ENCODE results near the gene GDPGP1. TPM values are rescaled to one million over a fixed set of nuclear protein-coding genes. Genes with fewer than 3 reads are reported as not detected.

The GDPGP1 gene
- total RNA-seq, 1 experiment from 2014 or later: 7.8 TPM

GRCh38 chr15:90214553-90215196, 19.3 kb upstream of the GDPGP1 start:
- peaks cover 55% of the 10 kb centered on the region for H3K79me2 ChIP-seq (ENCODE audit: low read length)
- no peak for DNase-seq
- H3K4me1 ChIP-seq (ENCODE audit: low read length): peaks cover 57% of the 10 kb centered on the region
- no peak overlapping the region for H3K4me3 ChIP-seq (ENCODE audit: low read length)
- no peaks in the 10 kb centered on the region for H3K27me3 ChIP-seq (ENCODE audit: low read length)
- H4K20me1 ChIP-seq (ENCODE audit: insufficient read depth, low read depth, low read length): no peaks in the 10 kb centered on the region
- no peak overlapping the region for H3K4me2 ChIP-seq (ENCODE audit: low read depth, low read length, poor library complexity, severe bottlenecking)
- no peak overlapping the region for H3K9ac ChIP-seq (ENCODE audit: low read length)
- H3K36me3 ChIP-seq (ENCODE audit: insufficient read depth, low read length): peaks cover 6% of the 10 kb centered on the region; the same call in 1 of the 2 replicates
- H3K27ac ChIP-seq (ENCODE audit: low read length): peak overlapping the region; percentile 42; the same call in 1 of the 2 replicates
- no peaks in the 10 kb centered on the region for H3K9me2 ChIP-seq (replicated peaks; ENCODE audit: insufficient read depth, low read length)
- H2AFZ ChIP-seq (ENCODE audit: low read length): no peak overlapping the region
- no peaks in the 10 kb centered on the region for H3K9me3 ChIP-seq (ENCODE audit: low read length)

- no peaks in the 10 kb centered on the region for H3K9me3 ChIP-seq (ENCODE audit: low read length)
- no peaks in the 10 kb centered on the region for H3K27me3 ChIP-seq (ENCODE audit: low read length)
- no peaks in the 10 kb centered on the region for H3K9me2 ChIP-seq (replicated peaks; ENCODE audit: insufficient read depth, low read length)
- no peak overlapping the region for H2AFZ ChIP-seq (ENCODE audit: low read length)
- H3K4me1 ChIP-seq (ENCODE audit: low read length): peaks cover 57% of the 10 kb centered on the region
- H3K27ac ChIP-seq (ENCODE audit: low read length): peak overlapping the region; percentile 80
- no peaks in the 10 kb centered on the region for H4K20me1 ChIP-seq (ENCODE audit: insufficient read depth, low read depth, low read length)
- 0 out of 2 replicates have a peak overlapping the region, but pooled peaks have one; percentile 31 for H3K9ac ChIP-seq (ENCODE audit: low read length)
- H3K36me3 ChIP-seq (ENCODE audit: insufficient read depth, low read length): peaks cover 12% of the 10 kb centered on the region; the same call in 1 of the 2 replicates
- no peak overlapping the region for H3K4me3 ChIP-seq (ENCODE audit: low read length)
- peak overlapping the region; percentile 35 for H3K4me2 ChIP-seq (ENCODE audit: low read depth, low read length, poor library complexity, severe bottlenecking)
- H3K79me2 ChIP-seq (ENCODE audit: low read length): peaks cover 28% of the 10 kb centered on the region
- no peak for DNase-seq
Measured at GRCh38 chr15:90217671-90218394, 16.2 kb upstream of the GDPGP1 start.

- no peak overlapping the region for H3K4me2 ChIP-seq (ENCODE audit: low read depth, low read length, poor library complexity, severe bottlenecking)
- peak; percentile 85 for DNase-seq
- H3K27ac ChIP-seq (ENCODE audit: low read length): peak overlapping the region; percentile 12; the same call in 1 of the 2 replicates
- peaks cover 19% of the 10 kb centered on the region; the same call in 1 of the 2 replicates for H3K36me3 ChIP-seq (ENCODE audit: insufficient read depth, low read length)
- no peaks in the 10 kb centered on the region for H4K20me1 ChIP-seq (ENCODE audit: insufficient read depth, low read depth, low read length)
- H3K9ac ChIP-seq (ENCODE audit: low read length): 0 out of 2 replicates have a peak overlapping the region, but pooled peaks have one; percentile 12
- peaks cover 47% of the 10 kb centered on the region for H3K4me1 ChIP-seq (ENCODE audit: low read length)
- H2AFZ ChIP-seq (ENCODE audit: low read length): no peak overlapping the region
- H3K79me2 ChIP-seq (ENCODE audit: low read length): peaks cover 19% of the 10 kb centered on the region
- no peaks in the 10 kb centered on the region for H3K9me2 ChIP-seq (replicated peaks; ENCODE audit: insufficient read depth, low read length)
- H3K4me3 ChIP-seq (ENCODE audit: low read length): no peak overlapping the region
- H3K27me3 ChIP-seq (ENCODE audit: low read length): no peaks in the 10 kb centered on the region
- no peaks in the 10 kb centered on the region for H3K9me3 ChIP-seq (ENCODE audit: low read length)
Measured at GRCh38 chr15:90219421-90220141, 14.4 kb upstream of the GDPGP1 start.

GRCh38 chr15:90221246-90221900, 12.6 kb upstream of the GDPGP1 start:
- no peaks in the 10 kb centered on the region for H3K9me3 ChIP-seq (ENCODE audit: low read length)
- H3K9ac ChIP-seq (ENCODE audit: low read length): no peak overlapping the region
- no peaks in the 10 kb centered on the region for H3K9me2 ChIP-seq (replicated peaks; ENCODE audit: insufficient read depth, low read length)
- peaks cover 30% of the 10 kb centered on the region for H3K4me1 ChIP-seq (ENCODE audit: low read length)
- no peak overlapping the region for H3K27ac ChIP-seq (ENCODE audit: low read length)
- DNase-seq: peak; percentile 83
- H3K4me3 ChIP-seq (ENCODE audit: low read length): no peak overlapping the region
- H2AFZ ChIP-seq (ENCODE audit: low read length): no peak overlapping the region
- H4K20me1 ChIP-seq (ENCODE audit: insufficient read depth, low read depth, low read length): no peaks in the 10 kb centered on the region
- H3K27me3 ChIP-seq (ENCODE audit: low read length): no peaks in the 10 kb centered on the region
- peaks cover 7% of the 10 kb centered on the region for H3K79me2 ChIP-seq (ENCODE audit: low read length)
- H3K36me3 ChIP-seq (ENCODE audit: insufficient read depth, low read length): peaks cover 21% of the 10 kb centered on the region; the same call in 1 of the 2 replicates
- no peak overlapping the region for H3K4me2 ChIP-seq (ENCODE audit: low read depth, low read length, poor library complexity, severe bottlenecking)

- Histone ChIP-seq H3K27me3 (ENCODE audit: low read length) (no peaks in the 10 kb centered on the region), H3K27ac (ENCODE audit: low read length) (no peak overlapping the region), H3K9me2 (replicated peaks; ENCODE audit: insufficient read depth, low read length) (no peaks in the 10 kb centered on the region), H3K4me1 (ENCODE audit: low read length) (peaks cover 18% of the 10 kb centered on the region), H3K9ac (ENCODE audit: low read length) (no peak overlapping the region), H3K9me3 (ENCODE audit: low read length) (no peaks in the 10 kb centered on the region), H3K4me3 (ENCODE audit: low read length) (no peak overlapping the region), H4K20me1 (ENCODE audit: insufficient read depth, low read depth, low read length) (no peaks in the 10 kb centered on the region), H2AFZ (ENCODE audit: low read length) (no peak overlapping the region), H3K79me2 (ENCODE audit: low read length) (no peaks in the 10 kb centered on the region), H3K36me3 (ENCODE audit: insufficient read depth, low read length) (peaks cover 15% of the 10 kb centered on the region; the same call in 1 of the 2 replicates), H3K4me2 (ENCODE audit: low read depth, low read length, poor library complexity, severe bottlenecking) (no peak overlapping the region)
- no peak for DNase-seq
Measured at GRCh38 chr15:90222547-90222946, 11.5 kb upstream of the GDPGP1 start.

GRCh38 chr15:90223441-90224165, 10.4 kb upstream of the GDPGP1 start:
- Histone ChIP-seq H3K36me3 (ENCODE audit: insufficient read depth, low read length) (peaks cover 15% of the 10 kb centered on the region), H3K4me2 (ENCODE audit: low read depth, low read length, poor library complexity, severe bottlenecking) (no peak overlapping the region), H3K9me2 (replicated peaks; ENCODE audit: insufficient read depth, low read length) (no peaks in the 10 kb centered on the region), H3K27ac (ENCODE audit: low read length) (no peak overlapping the region), H4K20me1 (ENCODE audit: insufficient read depth, low read depth, low read length) (no peaks in the 10 kb centered on the region), H2AFZ (ENCODE audit: low read length) (no peak overlapping the region), H3K4me1 (ENCODE audit: low read length) (peaks cover 9% of the 10 kb centered on the region), H3K9ac (ENCODE audit: low read length) (no peak overlapping the region), H3K79me2 (ENCODE audit: low read length) (no peaks in the 10 kb centered on the region), H3K27me3 (ENCODE audit: low read length) (no peaks in the 10 kb centered on the region), H3K9me3 (ENCODE audit: low read length) (no peaks in the 10 kb centered on the region), H3K4me3 (ENCODE audit: low read length) (no peak overlapping the region)
- no peak for DNase-seq

- Histone ChIP-seq H3K27me3 (ENCODE audit: low read length) (no peaks in the 10 kb centered on the region), H3K27ac (ENCODE audit: low read length) (no peak overlapping the region), H3K4me1 (ENCODE audit: low read length) (no peaks in the 10 kb centered on the region), H3K9me3 (ENCODE audit: low read length) (no peaks in the 10 kb centered on the region), H3K4me3 (ENCODE audit: low read length) (no peak overlapping the region), H4K20me1 (ENCODE audit: insufficient read depth, low read depth, low read length) (no peaks in the 10 kb centered on the region), H2AFZ (ENCODE audit: low read length) (no peak overlapping the region), H3K9me2 (replicated peaks; ENCODE audit: insufficient read depth, low read length) (no peaks in the 10 kb centered on the region), H3K4me2 (ENCODE audit: low read depth, low read length, poor library complexity, severe bottlenecking) (no peak overlapping the region), H3K9ac (ENCODE audit: low read length) (no peak overlapping the region), H3K36me3 (ENCODE audit: insufficient read depth, low read length) (peaks cover 20% of the 10 kb centered on the region), H3K79me2 (ENCODE audit: low read length) (no peaks in the 10 kb centered on the region)
- no peak for DNase-seq
Measured at GRCh38 chr15:90225047-90225446, 9.0 kb upstream of the GDPGP1 start.

All from Karpas-422 (cell line).